H1 (cell line): Measurements from ENCODE around the gene ZBED1. TPM values are rescaled to one million over a fixed set of nuclear protein-coding genes. Genes with fewer than 3 reads are reported as not detected.

Experiments
- CTCF ChIA-PET: fragments of 300-600 bp; sonication (Branson Sonifier 250); formaldehyde crosslinking; loops from one replicate; lab custom pipeline; 2021; ENCODE audit not compliant: partially characterized antibody; lab: Charles Lee
- POLR2A ChIA-PET: fragments of 300-600 bp; sonication (Branson Sonifier 250); formaldehyde crosslinking; loops from one replicate; lab custom pipeline; 2021; ENCODE audit warnings: inconsistent platforms; ENCODE audit not compliant: partially characterized antibody; lab: Charles Lee
- DNase-seq, 2 experiments: peaks; one replicate each; pipeline versions ENCODE4 v3.0.0 to v3.0.0-alpha.2; 2010 to 2022; ENCODE audit warnings: low spot score in 2 of 2, low read depth in 1 of 2, mixed read lengths in 1 of 2
- FAIRE-seq: peaks from 2 replicates; lab custom pipeline; 2011; peaks lifted over from hg19 to GRCh38; lab: Jason Lieb, UNC
- H2AFZ ChIP-seq: 2 replicates; pipeline ENCODE4 v1.8.1; 2012; ENCODE audit warnings: low read length, inconsistent platforms
- H2AK5ac ChIP-seq: 2 replicates; pipeline ENCODE4 v1.6.1; 2013; ENCODE audit warnings: low read depth, low read length
- H2BK120ac ChIP-seq: replicated peaks from 2 replicates; pipeline ENCODE3; 2013; ENCODE audit warnings: low read depth, low read length, inconsistent platforms
- H2BK12ac ChIP-seq: 2 replicates; pipeline ENCODE4 v1.6.1; 2013; ENCODE audit warnings: low read depth, low read length
- H2BK15ac ChIP-seq: 2 replicates; pipeline ENCODE4 v1.6.1; 2013; ENCODE audit warnings: low read length
- H2BK20ac ChIP-seq: 2 replicates; pipeline ENCODE4 v1.6.1; 2013; ENCODE audit warnings: low read length
- H2BK5ac ChIP-seq: 2 replicates; pipeline ENCODE4 v1.6.1; 2013; ENCODE audit warnings: low read depth, low read length
- H3K14ac ChIP-seq: 2 replicates; pipeline ENCODE4 v1.6.1; 2013; ENCODE audit warnings: inconsistent platforms; ENCODE audit not compliant: insufficient read length
- H3K18ac ChIP-seq: 2 replicates; pipeline ENCODE4 v1.6.1; 2013; ENCODE audit warnings: low read length; ENCODE audit errors: extremely low read depth
- H3K23ac ChIP-seq: 2 replicates; pipeline ENCODE4 v1.6.1; 2013; ENCODE audit warnings: inconsistent platforms; ENCODE audit not compliant: insufficient read length
- H3K23me2 ChIP-seq: 2 replicates; pipeline ENCODE4 v1.6.1; 2013; ENCODE audit warnings: low read depth, low read length
- H3K27ac ChIP-seq: 2 replicates; pipeline ENCODE4 v1.6.1; 2011; ENCODE audit warnings: low read depth, low read length, inconsistent platforms
- H3K27me3 ChIP-seq, 4 experiments: replicated peaks in 1 of 4; 1 replicate in 1 of 4; 2 replicates in 3 of 4; pipeline versions ENCODE4 v1.6.1 to v1.8.1; 2011 to 2013; ENCODE audit warnings: low read length in 3 of 4, mild to moderate bottlenecking in 3 of 4, inconsistent platforms in 2 of 4, mixed read lengths in 2 of 4, moderate library complexity in 1 of 4; ENCODE audit not compliant: control insufficient read depth in 3 of 4, insufficient read depth in 3 of 4; ENCODE audit errors: extremely low read depth in 1 of 4
- H3K36me3 ChIP-seq, 4 experiments: 2 replicates each; pipeline versions ENCODE4 v1.6.1 to v1.8.1; 2011 to 2013; ENCODE audit warnings: mild to moderate bottlenecking in 4 of 4, low read length in 3 of 4, moderate library complexity in 2 of 4, control low read depth in 1 of 4, inconsistent platforms in 1 of 4; ENCODE audit not compliant: insufficient read depth in 4 of 4, control insufficient read depth in 2 of 4
- H3K4ac ChIP-seq: replicated peaks from 2 replicates; pipeline ENCODE3; 2013; ENCODE audit warnings: low read length, low read depth, mixed read lengths, inconsistent platforms; ENCODE audit not compliant: insufficient read length
- H3K4me1 ChIP-seq, 4 experiments: replicated peaks in 1 of 4; 1 replicate in 1 of 4; 2 replicates in 3 of 4; pipeline versions ENCODE4 v1.6.1 to v1.8.1; 2011 to 2013; ENCODE audit warnings: low read length in 3 of 4, inconsistent platforms in 2 of 4, mixed read lengths in 1 of 4; ENCODE audit not compliant: insufficient read depth in 4 of 4, control insufficient read depth in 3 of 4
- H3K4me2 ChIP-seq, 2 experiments: 2 replicates each; pipeline versions ENCODE4 v1.6.1 to v1.8.1; 2011 to 2013; ENCODE audit warnings: low read depth in 2 of 2, low read length in 2 of 2, control low read depth in 1 of 2, inconsistent platforms in 1 of 2, mild to moderate bottlenecking in 1 of 2; ENCODE audit not compliant: insufficient read depth in 1 of 2
- H3K4me3 ChIP-seq, 4 experiments: fragments of 200-600, 300-600 bp in 1 of 4; sonication (generic), shearing (Covaris generic), sonication (Bioruptor Twin) in 1 of 4; 2 replicates each; pipeline versions ENCODE4 v1.5.1 to v1.8.1; 2011 to 2016; ENCODE audit warnings: low read length in 4 of 4, low read depth in 3 of 4, control low read depth in 2 of 4, inconsistent platforms in 2 of 4, mild to moderate bottlenecking in 2 of 4, mixed read lengths in 1 of 4, moderate library complexity in 1 of 4; ENCODE audit not compliant: insufficient read depth in 2 of 4; ENCODE audit errors: extremely low read depth in 1 of 4
- H3K56ac ChIP-seq: replicated peaks from 2 replicates; pipeline ENCODE3; 2013; ENCODE audit warnings: low read depth, mild to moderate bottlenecking, mixed read lengths, low read length, inconsistent platforms; ENCODE audit not compliant: insufficient read length
- H3K79me1 ChIP-seq: 2 replicates; pipeline ENCODE4 v1.6.1; 2013; ENCODE audit warnings: low read depth, low read length, control low read depth
- H3K79me2 ChIP-seq, 2 experiments: 2 replicates each; pipeline versions ENCODE4 v1.6.1 to v1.8.1; 2012 to 2013; ENCODE audit warnings: low read length in 2 of 2, mild to moderate bottlenecking in 2 of 2, inconsistent platforms in 1 of 2; ENCODE audit not compliant: insufficient read depth in 2 of 2, control insufficient read depth in 1 of 2
- H3K9ac ChIP-seq, 4 experiments: replicated peaks in 1 of 4; 1 replicate in 1 of 4; 2 replicates in 3 of 4; pipeline versions ENCODE4 v1.6.1 to v1.8.1; 2011 to 2013; ENCODE audit warnings: low read depth in 3 of 4, low read length in 3 of 4, control low read depth in 2 of 4, mild to moderate bottlenecking in 2 of 4, moderate library complexity in 2 of 4, inconsistent platforms in 1 of 4; ENCODE audit errors: extremely low read depth in 1 of 4
- H3K9me3 ChIP-seq, 2 experiments: 2 replicates each; pipeline versions ENCODE4 v1.6.1 to v1.8.1; 2012 to 2013; ENCODE audit warnings: mild to moderate bottlenecking in 2 of 2, moderate library complexity in 2 of 2, control low read depth in 1 of 2, inconsistent platforms in 1 of 2, low read depth in 1 of 2, low read length in 1 of 2, mixed read lengths in 1 of 2; ENCODE audit not compliant: insufficient read depth in 2 of 2
- H4K20me1 ChIP-seq, 2 experiments: replicated peaks in 1 of 2; 2 replicates each; pipeline versions ENCODE3 to v1.8.1; 2011 to 2013; ENCODE audit warnings: inconsistent platforms in 2 of 2, low read length in 2 of 2, mild to moderate bottlenecking in 1 of 2; ENCODE audit not compliant: insufficient read depth in 2 of 2, control insufficient read depth in 1 of 2
- H4K5ac ChIP-seq: 2 replicates; pipeline ENCODE4 v1.6.1; 2013; ENCODE audit warnings: low read length, low read depth, mixed read lengths, inconsistent platforms; ENCODE audit not compliant: insufficient read length
- H4K8ac ChIP-seq: 2 replicates; pipeline ENCODE4 v1.8.0; 2013; ENCODE audit warnings: mild to moderate bottlenecking, moderate library complexity, low read length, inconsistent platforms; ENCODE audit not compliant: insufficient read depth; ENCODE audit errors: extremely low read depth
- H4K91ac ChIP-seq: replicated peaks from 2 replicates; pipeline ENCODE3; 2013; ENCODE audit warnings: low read length, mixed read lengths, inconsistent platforms; ENCODE audit not compliant: insufficient read length
- BCL11A ChIP-seq, 2 experiments: IDR thresholded peaks; one replicate each; pipeline ENCODE4 v1.6.1; 2011; ENCODE audit warnings: low read depth in 2 of 2, low read length in 2 of 2, mild to moderate bottlenecking in 2 of 2
- CBX5 ChIP-seq: fragments of 300-800, 300-1000 bp; sonication (generic); IDR thresholded peaks from 2 replicates; pipeline ENCODE4 v1.7.1; 2016; ENCODE audit warnings: antibody characterized with exemption, low read length, low read depth
- CHD1 ChIP-seq: IDR thresholded peaks from 2 replicates; pipeline ENCODE4 v1.6.1; 2012; ENCODE audit warnings: low read depth, low read length, improper control_type of control experiment
- CTBP2 ChIP-seq: IDR thresholded peaks from 2 replicates; pipeline ENCODE4 v1.7.0; 2011; ENCODE audit warnings: borderline replicate concordance, mild to moderate bottlenecking, moderate library complexity, mixed read lengths, low read length; ENCODE audit not compliant: insufficient read depth, insufficient read length
- HDAC2 ChIP-seq, 2 experiments: fragments of 300-600 bp in 1 of 2; sonication (generic) in 1 of 2; IDR thresholded peaks; 2 replicates each; pipeline ENCODE4 v1.6.1; 2011 to 2012; ENCODE audit warnings: low read depth in 2 of 2, low read length in 2 of 2, mild to moderate bottlenecking in 2 of 2, moderate library complexity in 2 of 2, borderline replicate concordance in 1 of 2, inconsistent platforms in 1 of 2
- MAFK ChIP-seq: IDR thresholded peaks from 2 replicates; pipeline ENCODE4 v1.6.1; 2012; ENCODE audit warnings: low read depth, mild to moderate bottlenecking, improper control_type of control experiment, low read length
- MAX ChIP-seq: IDR thresholded peaks from 2 replicates; pipeline ENCODE4 v1.6.1; 2012; ENCODE audit warnings: inconsistent platforms
- PHF8 ChIP-seq: fragments of 200-600 bp; sonication (generic); conservative IDR thresholded peaks from 2 replicates; pipeline ENCODE4 v1.7.1; 2012; ENCODE audit warnings: low read depth, mild to moderate bottlenecking, inconsistent platforms, low read length, moderate library complexity
- POLR2AphosphoS5 ChIP-seq: IDR thresholded peaks from 2 replicates; pipeline ENCODE4 v1.6.1; 2011; ENCODE audit warnings: low read depth, low read length
- SP2 ChIP-seq: IDR thresholded peaks from 2 replicates; pipeline ENCODE4 v1.6.1; 2012; ENCODE audit warnings: mild to moderate bottlenecking, low read length, inconsistent platforms
- SP4 ChIP-seq: IDR thresholded peaks from 2 replicates; pipeline ENCODE4 v1.6.1; 2012; ENCODE audit warnings: low read length, inconsistent platforms
- TCF12 ChIP-seq: IDR thresholded peaks from 2 replicates; pipeline ENCODE4 v1.6.1; 2011; ENCODE audit warnings: low read depth, mild to moderate bottlenecking, low read length
- WGBS, 2 experiments: shearing (Covaris generic) in 1 of 2; methylation state at CpG; one replicate each; pipeline versions ENCODE4 v1.1.6 to v1.1.7; 2013 to 2015; ENCODE audit warnings: low lambda C conversion rate in 2 of 2, mixed read lengths in 2 of 2, inconsistent platforms in 1 of 2, low coverage in 1 of 2, missing lambda C conversion rate in 1 of 2; ENCODE audit not compliant: insufficient replicate concordance in 2 of 2, insufficient coverage in 1 of 2, insufficient read length in 1 of 2; ENCODE audit errors: extremely low coverage in 1 of 2, missing lambda C conversion rate in 1 of 2; 5-methylcytosine and 5-hydroxymethylcytosine counted together
- polyA plus RNA-seq, 7 experiments: library from polyadenylated mRNA; depleted of rRNA in 3 of 7; stranded (reverse) in 5 of 7; unstranded in 2 of 7; fragments of >200 nt in 5 of 7; fragments of 200-250 nt in 2 of 7; gene quantifications; 1 replicate in 5 of 7; 2 replicates in 1 of 7; 4 replicates in 1 of 7; pipeline versions ENCODE4 v1.2.1 to v1.2.3, GENCODE V29; 2011 to 2013; ENCODE audit warnings: missing spikeins in 2 of 7, mixed read lengths in 2 of 7
- total RNA-seq: library from RNA; stranded (reverse); fragmentation: NEBNext Ultra II Directional; extraction: Animal tissue kit (Norgen Biotek cat#: 25700); gene quantifications from 2 replicates; pipeline ENCODE4 v1.2.1, GENCODE V29; 2021
- TF ChIP-seq, protein P1 (sequence below): IDR thresholded peaks from 2 replicates; pipeline ENCODE4 v1.6.1; 2011; ENCODE audit warnings: low read depth, mild to moderate bottlenecking, low read length; ENCODE audit not compliant: insufficient read depth

The ZBED1 gene
- total and polyA plus RNA-seq, 2 of the 8 experiments (the other 6 are each of a cell fraction or from before 2014, with no cell fraction given), result 28.5 to 45.8 TPM

- Histone ChIP-seq H3K18ac (no peak overlapping the region), H3K9ac (no peak overlapping the region), H4K8ac (no peak overlapping the region), H2AFZ (no peak overlapping the region), H3K36me3 (0 out of 8 replicates have a peak, but pooled peaks cover 0 to 4% (median 0%) of the 10 kb centered on the region in 4 experiments), H4K5ac (no peak overlapping the region), H3K4me2 (no peak overlapping the region), H3K79me1 (no peaks in the 10 kb centered on the region), H3K23ac (no peak overlapping the region), H3K9me3 (peaks cover 13 to 16% of the 10 kb centered on the region in 2 experiments), H3K27me3 (no peaks in the 10 kb centered on the region), H2AK5ac (no peak overlapping the region), H2BK120ac (no peak overlapping the region), H3K14ac (no peak overlapping the region), H3K79me2 (no peaks in the 10 kb centered on the region), H3K27ac (no peak overlapping the region), H3K23me2 (no peaks in the 10 kb centered on the region), H2BK20ac (peak overlapping the region; percentile 57; the same call in 1 of the 2 replicates), H2BK15ac (no peak overlapping the region), H3K4me1 (peaks cover 5 to 19% (median 14%) of the 10 kb centered on the region in 4 experiments; a peak in 6 of 7 replicates), H4K91ac (peak overlapping the region; percentile 44), H3K4me3 (no peak overlapping the region), H4K20me1 (no peaks in the 10 kb centered on the region), H2BK12ac (no peak overlapping the region), H2BK5ac (no peak overlapping the region), H3K56ac (no peak overlapping the region), H3K4ac (no peak overlapping the region)
- FAIRE-seq, result no peak
- DNase-seq, result no peak
- ChIA-PET POLR2A (no interaction called here), CTCF (no interaction called here)
- WGBS, 2 experiments, result 100% methylated on average over 1 of the region's 1 CpG; no CpG with 5 or more reads in 1 of the 2 experiments
- TF ChIP-seq, protein P1, sequence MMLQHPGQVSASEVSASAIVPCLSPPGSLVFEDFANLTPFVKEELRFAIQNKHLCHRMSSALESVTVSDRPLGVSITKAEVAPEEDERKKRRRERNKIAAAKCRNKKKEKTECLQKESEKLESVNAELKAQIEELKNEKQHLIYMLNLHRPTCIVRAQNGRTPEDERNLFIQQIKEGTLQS, result no peak
- TF ChIP-seq CHD1 (no peak), SP2 (no peak), HDAC2 (IDR thresholded peaks at IDR 0.05; ENCODE audit: borderline replicate concordance in 1 of 2, low read depth in 2 of 2, low read length in 2 of 2) (no peak), CTBP2 (no peak), MAFK (no peak), BCL11A (IDR thresholded peaks at IDR 0.05; ENCODE audit: low read depth in 2 of 2, low read length in 2 of 2) (no peak), PHF8 (no peak), SP4 (no peak), POLR2AphosphoS5 (no peak), CBX5 (no peak), TCF12 (no peak), MAX (no peak)
These were observed 45.7 kb upstream of the ZBED1 start for GRCh38 chrX:2546496-2546895.
